Mucosa of rectum (tissue), 2 donors: Measurements from ENCODE around the gene PLEKHH1.

Source experiments
- H3K27ac ChIP-seq, 2 donors: one replicate each; pipeline ENCODE4 v1.7.0; 2013; ENCODE audit warnings: inconsistent platforms in 2 of 2, low read depth in 2 of 2, low read length in 2 of 2
- H3K27me3 ChIP-seq, 2 donors: one replicate each; pipeline ENCODE4 v1.7.0; 2013; ENCODE audit warnings: low read length in 2 of 2; ENCODE audit not compliant: control insufficient read depth in 2 of 2, insufficient read depth in 2 of 2
- H3K36me3 ChIP-seq, 2 donors: one replicate each; pipeline ENCODE4 v1.7.0; 2013; ENCODE audit warnings: low read length in 2 of 2; ENCODE audit not compliant: control insufficient read depth in 2 of 2, insufficient read depth in 2 of 2
- H3K4me1 ChIP-seq, 2 donors: one replicate each; pipeline ENCODE4 v1.7.0; 2013; ENCODE audit warnings: low read length in 2 of 2, mild to moderate bottlenecking in 1 of 2; ENCODE audit not compliant: control insufficient read depth in 2 of 2, insufficient read depth in 2 of 2
- H3K4me3 ChIP-seq, 2 donors: one replicate each; pipeline ENCODE4 v1.7.0; 2013; ENCODE audit warnings: low read length in 2 of 2
- H3K9ac ChIP-seq, 2 donors: one replicate each; pipeline ENCODE4 v1.7.0; 2013; ENCODE audit warnings: low read length in 2 of 2, low read depth in 1 of 2, mild to moderate bottlenecking in 1 of 2
- H3K9me3 ChIP-seq, 2 donors: one replicate each; pipeline ENCODE4 v1.7.0; 2013; ENCODE audit warnings: low read length in 2 of 2; ENCODE audit not compliant: control insufficient read depth in 2 of 2
- donor health status: healthy.
- donor health status: Normal muscosa, but diverticular disease.

The PLEKHH1 gene

GRCh38 chr14:67577909-67578749 is 45.0 kb downstream of the PLEKHH1 start:
- H3K27ac ChIP-seq = no peak overlapping the region
- H3K4me1 ChIP-seq = peaks cover 0 to 4% of the 10 kb centered on the region in 2 donors
- H3K9me3 ChIP-seq = no peaks in the 10 kb centered on the region
- no peaks in the 10 kb centered on the region for H3K27me3 ChIP-seq
- H3K36me3 ChIP-seq = peaks cover 65 to 72% of the 10 kb centered on the region in 2 donors
- H3K9ac ChIP-seq = no peak overlapping the region
- no peak overlapping the region for H3K4me3 ChIP-seq

- Histone ChIP-seq H3K27me3 (no peaks in the 10 kb centered on the region), H3K4me1 (peaks cover 0 to 4% of the 10 kb centered on the region in 2 donors), H3K9me3 (no peaks in the 10 kb centered on the region), H3K27ac (no peak overlapping the region), H3K4me3 (no peak overlapping the region), H3K9ac (no peak overlapping the region), H3K36me3 (peaks cover 66 to 73% of the 10 kb centered on the region in 2 donors)
Observed at GRCh38 chr14:67579040-67579439, 46.0 kb downstream of the PLEKHH1 start.

GRCh38 chr14:67579636-67580035 is 46.5 kb downstream of the PLEKHH1 start:
- H3K9me3 ChIP-seq = no peaks in the 10 kb centered on the region
- H3K4me3 ChIP-seq = no peak overlapping the region
- no peak overlapping the region for H3K9ac ChIP-seq
- no peaks in the 10 kb centered on the region for H3K27me3 ChIP-seq
- peaks cover 68 to 69% of the 10 kb centered on the region in 2 donors for H3K36me3 ChIP-seq
- H3K27ac ChIP-seq = no peak overlapping the region
- peaks cover 0 to 4% of the 10 kb centered on the region in 2 donors for H3K4me1 ChIP-seq

GRCh38 chr14:67580336-67581171 is 47.5 kb downstream of the PLEKHH1 start:
- H3K9me3 ChIP-seq = no peaks in the 10 kb centered on the region
- H3K27ac ChIP-seq = no peak overlapping the region

GRCh38 chr14:67581643-67582042 is 48.6 kb downstream of the PLEKHH1 start:
- Histone ChIP-seq H3K4me1 (peaks cover 0 to 4% of the 10 kb centered on the region in 2 donors), H3K27me3 (no peaks in the 10 kb centered on the region), H3K9me3 (no peaks in the 10 kb centered on the region), H3K4me3 (no peak overlapping the region), H3K27ac (no peak overlapping the region), H3K36me3 (peaks cover 63 to 71% of the 10 kb centered on the region in 2 donors), H3K9ac (no peak overlapping the region)

More at GRCh38 chr14:67580336-67581171, 47.5 kb downstream of the PLEKHH1 start:
- Histone ChIP-seq H3K4me3 (no peak overlapping the region), H3K36me3 (peaks cover 62 to 71% of the 10 kb centered on the region in 2 donors), H3K27me3 (no peaks in the 10 kb centered on the region), H3K9ac (no peak overlapping the region), H3K4me1 (peaks cover 0 to 4% of the 10 kb centered on the region in 2 donors)

GRCh38 chr14:67582061-67582460 is 49.0 kb downstream of the PLEKHH1 start:
- Histone ChIP-seq H3K36me3 (peaks cover 63 to 72% of the 10 kb centered on the region in 2 donors), H3K9ac (no peak overlapping the region), H3K27ac (no peak overlapping the region), H3K4me1 (peaks cover 0 to 4% of the 10 kb centered on the region in 2 donors), H3K4me3 (no peak overlapping the region), H3K9me3 (no peaks in the 10 kb centered on the region), H3K27me3 (no peaks in the 10 kb centered on the region)

- H3K4me3 ChIP-seq = no peak overlapping the region
- no peaks in the 10 kb centered on the region for H3K27me3 ChIP-seq
- H3K27ac ChIP-seq = no peak overlapping the region
- no peak overlapping the region for H3K9ac ChIP-seq
- H3K4me1 ChIP-seq = peaks cover 0 to 4% of the 10 kb centered on the region in 2 donors
- no peaks in the 10 kb centered on the region for H3K9me3 ChIP-seq
- H3K36me3 ChIP-seq = peaks cover 56 to 72% of the 10 kb centered on the region in 2 donors
Observed at GRCh38 chr14:67583711-67584644, 50.9 kb downstream of the PLEKHH1 start.

- Histone ChIP-seq H3K9me3 (no peaks in the 10 kb centered on the region), H3K27ac (no peak overlapping the region), H3K4me1 (peaks cover 0 to 4% of the 10 kb centered on the region in 2 donors), H3K9ac (no peak overlapping the region), H3K36me3 (peaks cover 50 to 70% of the 10 kb centered on the region in 2 donors), H3K27me3 (no peaks in the 10 kb centered on the region), H3K4me3 (no peak overlapping the region)
Observed at GRCh38 chr14:67584978-67585377, 51.9 kb downstream of the PLEKHH1 start.

- H3K9ac ChIP-seq = no peak overlapping the region
- peaks cover 51 to 64% of the 10 kb centered on the region in 2 donors for H3K36me3 ChIP-seq
- no peak overlapping the region for H3K4me3 ChIP-seq
- H3K4me1 ChIP-seq = no peaks in the 10 kb centered on the region
- no peaks in the 10 kb centered on the region for H3K9me3 ChIP-seq
- H3K27me3 ChIP-seq = no peaks in the 10 kb centered on the region
- no peak overlapping the region for H3K27ac ChIP-seq
Observed at GRCh38 chr14:67586369-67586768, 53.3 kb downstream of the PLEKHH1 start.
